Measurements from ENCODE around the gene TRIM37.

The TRIM37 gene

DNA sequence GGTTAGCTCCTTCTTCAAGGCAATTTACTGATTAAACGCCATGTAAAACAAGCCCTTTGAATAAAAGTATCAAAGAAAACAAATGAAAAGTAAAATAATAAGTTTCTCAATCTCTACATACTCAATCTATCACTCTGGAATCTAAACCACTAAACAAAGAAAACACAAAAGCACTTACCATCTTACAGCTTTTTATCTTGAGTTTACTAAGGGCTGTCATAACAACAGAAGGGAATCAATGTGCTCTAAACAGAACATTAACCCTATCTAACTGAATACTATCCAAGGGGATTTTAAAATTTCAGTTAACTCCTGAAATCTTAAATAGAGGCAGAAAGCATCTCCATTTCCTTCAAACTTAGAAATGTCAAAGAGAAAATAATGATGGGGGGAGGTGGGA is 44.9 kb upstream of the TRIM37 start:
- DNase-seq (ENCODE audit: extremely low spot score), result no peak
- no peak for TF ChIP-seq CTCF (IDR thresholded peaks at IDR 0.05; ENCODE audit: control extremely low read depth, extremely low read depth, low read depth, missing control alignments)
- ChIA-PET POLR2A (no interaction called here), CTCF (interaction anchor here (1.0 to 1.1 kb wide), 2 partner anchors 43 to 56 kb away, joined by 3 read pairs; no protein-coding TSS in a partner anchor)

DNA sequence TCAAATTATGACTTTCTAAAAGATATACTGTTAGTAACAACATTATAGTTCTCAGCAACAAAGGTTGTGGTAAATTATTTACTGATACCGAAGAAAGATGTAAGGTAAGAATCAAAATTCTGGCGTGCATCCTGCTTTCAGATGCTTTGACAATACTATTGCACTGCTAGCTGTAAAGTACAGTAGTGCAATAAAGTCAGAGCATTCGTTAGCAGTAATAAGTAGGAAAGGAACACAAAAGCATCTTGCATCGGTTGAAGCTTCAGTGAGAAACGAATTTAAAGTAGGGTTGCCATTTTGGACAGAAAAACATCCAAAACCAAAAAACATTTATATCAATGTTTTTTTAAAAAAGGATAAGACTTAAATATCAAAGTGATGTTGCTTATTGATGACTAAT is 44.3 kb upstream of the TRIM37 start:
- no peak for DNase-seq (ENCODE audit: extremely low spot score)
- TF ChIP-seq CTCF (IDR thresholded peaks at IDR 0.05; ENCODE audit: control extremely low read depth, extremely low read depth, low read depth, missing control alignments), result no peak
- ChIA-PET POLR2A (no interaction called here), CTCF (interaction anchor here (1.1 kb wide), 1 partner anchor 42 kb away, joined by 3 read pairs; no protein-coding TSS in a partner anchor)

DNA sequence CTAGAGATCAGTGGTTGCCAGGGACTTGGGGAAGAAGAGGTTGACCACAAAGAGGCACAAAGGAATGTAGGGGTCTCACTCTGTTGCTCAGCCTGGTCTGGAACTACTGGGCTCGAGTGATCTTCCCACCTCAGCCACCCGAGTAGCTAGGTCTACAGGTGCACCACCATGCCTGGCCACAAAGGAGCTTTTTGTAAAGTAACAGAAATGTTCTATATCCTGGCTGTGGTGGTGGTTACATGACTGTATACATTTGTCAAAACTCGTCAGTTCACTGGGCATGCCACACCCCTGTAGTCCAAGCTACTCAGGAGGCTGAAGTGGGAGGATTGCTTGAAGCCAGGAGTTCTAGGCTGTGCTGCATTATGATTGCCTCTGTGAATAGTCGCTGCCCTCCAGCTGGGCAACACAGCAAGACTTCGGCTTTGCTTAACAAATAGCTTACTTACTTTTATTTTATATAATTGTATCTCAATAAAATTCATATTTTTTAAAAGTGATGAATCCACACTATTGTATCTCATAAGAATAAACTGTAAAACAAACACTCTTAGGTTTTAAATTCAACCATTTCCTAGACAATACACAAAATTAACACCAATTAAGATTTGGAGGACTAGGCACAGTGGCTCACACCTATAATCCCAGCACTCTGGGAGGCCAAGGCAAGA is 43.3 kb upstream of the TRIM37 start:
- no peak for TF ChIP-seq CTCF (IDR thresholded peaks at IDR 0.05; ENCODE audit: control extremely low read depth, extremely low read depth, low read depth, missing control alignments)
- no peak for DNase-seq (ENCODE audit: extremely low spot score)
- POLR2A ChIA-PET, result interaction anchor here (0.6 kb wide), 1 partner anchor 810 kb away, joined by 3 read pairs; no protein-coding TSS in a partner anchor
- CTCF ChIA-PET, result interaction anchor here (1.0 to 1.7 kb wide), 5 partner anchors 11 to 43 kb away, joined by 3 to 5 read pairs (median 3); partner anchors contain the start of gene TRIM37

GRCh38 chr17:59149051-59149450 is 42.4 kb upstream of the TRIM37 start:
- DNase-seq (ENCODE audit: extremely low spot score), result no peak
- TF ChIP-seq CTCF (IDR thresholded peaks at IDR 0.05; ENCODE audit: control extremely low read depth, extremely low read depth, low read depth, missing control alignments), result no peak
- ChIA-PET POLR2A (no interaction called here), CTCF (interaction anchor here (0.6 to 1.7 kb wide), 4 partner anchors 10 to 42 kb away, joined by 3 to 5 read pairs (median 4); partner anchors contain the start of gene TRIM37)

GRCh38 chr17:59145571-59146096 is 39.0 kb upstream of the TRIM37 start:
- TF ChIP-seq CTCF (IDR thresholded peaks at IDR 0.05; ENCODE audit: control extremely low read depth, extremely low read depth, low read depth, missing control alignments), result no peak
- DNase-seq (ENCODE audit: extremely low spot score), result no peak
- ChIA-PET CTCF (interaction anchor here (0.9 to 2.1 kb wide), 5 partner anchors 9 to 28 kb away, joined by 3 to 7 read pairs (median 5); no protein-coding TSS in a partner anchor), POLR2A (interaction anchor here (1.1 kb wide), 1 partner anchor 21 kb away, joined by 5 read pairs; no protein-coding TSS in a partner anchor)

DNA sequence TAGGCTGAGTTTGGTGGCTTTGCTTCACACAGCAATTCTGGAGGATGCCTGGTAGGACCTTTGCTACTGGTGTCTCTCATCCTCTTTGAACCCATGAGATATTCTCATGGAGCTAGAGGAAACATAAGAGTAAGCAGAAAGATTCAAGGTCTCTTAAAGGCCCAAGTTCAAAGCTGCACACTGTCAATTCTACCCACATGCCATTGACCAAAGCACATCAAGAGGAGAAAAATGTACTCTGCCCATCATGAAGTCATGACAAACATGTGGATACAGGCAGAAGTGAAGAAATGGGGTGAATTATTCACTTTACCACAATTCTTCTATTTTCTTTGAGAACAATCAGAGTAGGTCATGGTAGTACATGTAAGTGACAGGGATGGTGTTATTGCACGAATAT is 35.2 kb upstream of the TRIM37 start:
- no peak for TF ChIP-seq CTCF (IDR thresholded peaks at IDR 0.05; ENCODE audit: control extremely low read depth, extremely low read depth, low read depth, missing control alignments)
- ChIA-PET CTCF (interaction anchor here (1.6 kb wide), 1 partner anchor 9 kb away, joined by 6 read pairs; no protein-coding TSS in a partner anchor), POLR2A (no interaction called here)
- no peak for DNase-seq (ENCODE audit: extremely low spot score)

Measured in GM10248 (cell line).